ENCODE data around the gene ELMO1. TPM values are rescaled to one million over a fixed set of nuclear protein-coding genes. Genes with fewer than 3 reads are reported as not detected.

Gene ELMO1
- total RNA-seq, 1 experiment from 2014 or later: 1.1 TPM

DNA sequence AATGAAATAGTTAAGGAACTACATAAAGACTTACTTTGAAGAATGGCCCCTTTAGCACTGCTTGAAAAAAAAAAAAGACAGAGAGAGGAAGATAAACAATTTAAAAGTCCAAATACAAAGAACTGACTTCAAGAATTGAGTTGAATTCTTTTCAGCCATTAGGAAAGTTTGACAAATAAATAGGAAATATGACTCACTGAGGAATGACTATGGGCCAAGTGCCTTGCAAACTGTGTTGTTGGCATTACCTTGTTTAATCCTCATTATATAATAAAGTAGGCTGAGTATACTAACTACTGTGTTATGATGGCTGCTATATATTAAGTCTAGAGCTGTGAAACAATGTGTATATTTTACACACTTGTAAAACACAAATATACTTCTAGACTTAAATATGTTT is 151.1 kb downstream of the ELMO1 start:
- ChIA-PET POLR2A (no interaction called here), CTCF (no interaction called here), RAD21 (ENCODE audit: low non-redundant PET in 1 of 2, low total read pairs in 2 of 2, uncharacterized antibody in 2 of 2, unreplicated experiment in 2 of 2) (no interaction called here)
- ATAC-seq: no peak
- Histone ChIP-seq H3K4me3 (replicated peaks in 1 of 2; ENCODE audit: low read depth in 1 of 2, low read length in 2 of 2) (no peak overlapping the region), H3K79me2 (ENCODE audit: insufficient read depth, low read length) (no peaks in the 10 kb centered on the region), H3K9ac (ENCODE audit: low read length) (no peak overlapping the region), H2AFZ (ENCODE audit: low read depth, low read length, poor library complexity, severe bottlenecking) (no peak overlapping the region), H3K36me3 (ENCODE audit: control insufficient read depth in 1 of 2, insufficient read depth in 2 of 2, low read length in 2 of 2) (no peaks in the 10 kb centered on the region), H3K9me3 (ENCODE audit: control insufficient read depth in 1 of 2, insufficient read depth in 1 of 2, low read depth in 1 of 2, low read length in 2 of 2) (no peaks in the 10 kb centered on the region), H3K9me2 (ENCODE audit: insufficient read depth) (no peaks in the 10 kb centered on the region), H3K4me2 (ENCODE audit: low read length) (no peak overlapping the region), H3K27me3 (ENCODE audit: insufficient read depth, low read length) (peaks cover 5% of the 10 kb centered on the region), H3K27ac (ENCODE audit: low read depth, low read length) (no peak overlapping the region), H4K20me1 (ENCODE audit: insufficient read depth) (no peaks in the 10 kb centered on the region), H3K4me1 (ENCODE audit: control insufficient read depth in 1 of 2, insufficient read depth in 2 of 2, low read length in 2 of 2) (no peaks in the 10 kb centered on the region)
- intact Hi-C loops (cut with micrococcal nuclease): no loop called here
- TF ChIP-seq CBX3 (IDR thresholded peaks at IDR 0.05; ENCODE audit: low read depth) (no peak), ZFX (IDR thresholded peaks at IDR 0.05) (no peak), SRF (IDR thresholded peaks at IDR 0.05; ENCODE audit: low read depth) (no peak), RAD21 (IDR thresholded peaks at IDR 0.05; ENCODE audit: low read depth) (no peak), TCF7L2 (IDR thresholded peaks at IDR 0.05; ENCODE audit: borderline replicate concordance, extremely low read depth, insufficient read depth, insufficient read length) (no peak)
- TF ChIP-seq, protein P1, sequence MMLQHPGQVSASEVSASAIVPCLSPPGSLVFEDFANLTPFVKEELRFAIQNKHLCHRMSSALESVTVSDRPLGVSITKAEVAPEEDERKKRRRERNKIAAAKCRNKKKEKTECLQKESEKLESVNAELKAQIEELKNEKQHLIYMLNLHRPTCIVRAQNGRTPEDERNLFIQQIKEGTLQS (IDR thresholded peaks at IDR 0.05): no peak
- no peak for DNase-seq (ENCODE audit: low read depth, low spot score)
- no TSS peak for BruUV-seq (replicated peaks)

DNA sequence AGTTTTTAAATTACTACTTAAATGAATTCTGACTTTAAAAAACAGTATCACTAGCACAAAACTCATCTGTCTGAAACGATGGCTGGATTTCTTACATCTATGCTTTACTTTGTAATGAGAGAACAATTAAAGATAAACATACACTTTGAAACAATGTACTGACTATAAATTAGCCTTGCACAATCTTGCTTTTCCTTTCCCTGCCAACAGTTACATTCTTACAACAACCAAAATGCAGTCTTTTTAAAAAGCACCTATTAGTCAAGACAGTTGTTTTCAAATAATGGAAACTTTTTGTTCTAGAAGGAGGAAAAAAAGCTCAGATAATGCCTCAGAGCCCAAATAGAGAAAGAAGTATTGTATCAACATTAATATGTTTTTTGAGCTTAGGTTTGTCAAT is 153.3 kb downstream of the ELMO1 start:
- intact Hi-C loops (cut with micrococcal nuclease): no loop called here
- Histone ChIP-seq H3K4me2 (ENCODE audit: low read length) (no peak overlapping the region), H3K4me3 (replicated peaks in 1 of 2; ENCODE audit: low read depth in 1 of 2, low read length in 2 of 2) (no peak overlapping the region), H3K9me2 (ENCODE audit: insufficient read depth) (no peaks in the 10 kb centered on the region), H3K4me1 (ENCODE audit: control insufficient read depth in 1 of 2, insufficient read depth in 2 of 2, low read length in 2 of 2) (no peaks in the 10 kb centered on the region), H3K36me3 (ENCODE audit: control insufficient read depth in 1 of 2, insufficient read depth in 2 of 2, low read length in 2 of 2) (no peaks in the 10 kb centered on the region), H4K20me1 (ENCODE audit: insufficient read depth) (no peaks in the 10 kb centered on the region), H3K27ac (ENCODE audit: low read depth, low read length) (no peak overlapping the region), H3K27me3 (ENCODE audit: insufficient read depth, low read length) (no peaks in the 10 kb centered on the region; the same call in none of the 2 replicates), H3K9ac (ENCODE audit: low read length) (no peak overlapping the region), H2AFZ (ENCODE audit: low read depth, low read length, poor library complexity, severe bottlenecking) (no peak overlapping the region), H3K79me2 (ENCODE audit: insufficient read depth, low read length) (no peaks in the 10 kb centered on the region), H3K9me3 (ENCODE audit: control insufficient read depth in 1 of 2, insufficient read depth in 1 of 2, low read depth in 1 of 2, low read length in 2 of 2) (no peaks in the 10 kb centered on the region)
- CTCF ChIA-PET: no interaction called here
- ATAC-seq (no peak), DNase-seq (ENCODE audit: low read depth, low spot score) (no peak)
- no TSS peak for BruUV-seq (replicated peaks)
- RAD21 ChIA-PET (ENCODE audit: low non-redundant PET in 1 of 2, low total read pairs in 2 of 2, uncharacterized antibody in 2 of 2, unreplicated experiment in 2 of 2): no interaction called here
- POLR2A ChIA-PET: no interaction called here
- TF ChIP-seq CEBPB (IDR thresholded peaks at IDR 0.05; ENCODE audit: low read depth) (no peak), EZH2 (IDR thresholded peaks at IDR 0.05) (no peak), POLR2A (IDR thresholded peaks at IDR 0.05; ENCODE audit: borderline replicate concordance, extremely low read depth, insufficient read depth, insufficient read length) (no peak), SP1 (IDR thresholded peaks at IDR 0.05; ENCODE audit: low read depth) (no peak), SIN3A (IDR thresholded peaks at IDR 0.05; ENCODE audit: low read depth) (no peak), POLR2AphosphoS5 (IDR thresholded peaks at IDR 0.05; ENCODE audit: low read depth, low read length) (no peak), RAD21 (IDR thresholded peaks at IDR 0.05; ENCODE audit: low read depth) (no peak), ELF1 (IDR thresholded peaks at IDR 0.05; ENCODE audit: borderline replicate concordance, low read depth) (no peak), EZH2phosphoT487 (IDR thresholded peaks at IDR 0.05; ENCODE audit: borderline replicate concordance) (no peak), FOSL1 (IDR thresholded peaks at IDR 0.05; ENCODE audit: low read depth) (no peak), JUND (IDR thresholded peaks at IDR 0.05) (no peak), YY1 (IDR thresholded peaks at IDR 0.05; ENCODE audit: extremely low read depth, insufficient replicate concordance, low read depth, low read length) (no peak)
- TF ChIP-seq, protein P1 (IDR thresholded peaks at IDR 0.05): no peak
- TF ChIP-seq, protein P2, sequence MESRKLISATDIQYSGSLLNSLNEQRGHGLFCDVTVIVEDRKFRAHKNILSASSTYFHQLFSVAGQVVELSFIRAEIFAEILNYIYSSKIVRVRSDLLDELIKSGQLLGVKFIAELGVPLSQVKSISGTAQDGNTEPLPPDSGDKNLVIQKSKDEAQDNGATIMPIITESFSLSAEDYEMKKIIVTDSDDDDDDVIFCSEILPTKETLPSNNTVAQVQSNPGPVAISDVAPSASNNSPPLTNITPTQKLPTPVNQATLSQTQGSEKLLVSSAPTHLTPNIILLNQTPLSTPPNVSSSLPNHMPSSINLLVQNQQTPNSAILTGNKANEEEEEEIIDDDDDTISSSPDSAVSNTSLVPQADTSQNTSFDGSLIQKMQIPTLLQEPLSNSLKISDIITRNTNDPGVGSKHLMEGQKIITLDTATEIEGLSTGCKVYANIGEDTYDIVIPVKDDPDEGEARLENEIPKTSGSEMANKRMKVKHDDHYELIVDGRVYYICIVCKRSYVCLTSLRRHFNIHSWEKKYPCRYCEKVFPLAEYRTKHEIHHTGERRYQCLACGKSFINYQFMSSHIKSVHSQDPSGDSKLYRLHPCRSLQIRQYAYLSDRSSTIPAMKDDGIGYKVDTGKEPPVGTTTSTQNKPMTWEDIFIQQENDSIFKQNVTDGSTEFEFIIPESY (IDR thresholded peaks at IDR 0.05; ENCODE audit: extremely low read depth, insufficient replicate concordance, low read length): no peak
- TF ChIP-seq, protein P3, sequence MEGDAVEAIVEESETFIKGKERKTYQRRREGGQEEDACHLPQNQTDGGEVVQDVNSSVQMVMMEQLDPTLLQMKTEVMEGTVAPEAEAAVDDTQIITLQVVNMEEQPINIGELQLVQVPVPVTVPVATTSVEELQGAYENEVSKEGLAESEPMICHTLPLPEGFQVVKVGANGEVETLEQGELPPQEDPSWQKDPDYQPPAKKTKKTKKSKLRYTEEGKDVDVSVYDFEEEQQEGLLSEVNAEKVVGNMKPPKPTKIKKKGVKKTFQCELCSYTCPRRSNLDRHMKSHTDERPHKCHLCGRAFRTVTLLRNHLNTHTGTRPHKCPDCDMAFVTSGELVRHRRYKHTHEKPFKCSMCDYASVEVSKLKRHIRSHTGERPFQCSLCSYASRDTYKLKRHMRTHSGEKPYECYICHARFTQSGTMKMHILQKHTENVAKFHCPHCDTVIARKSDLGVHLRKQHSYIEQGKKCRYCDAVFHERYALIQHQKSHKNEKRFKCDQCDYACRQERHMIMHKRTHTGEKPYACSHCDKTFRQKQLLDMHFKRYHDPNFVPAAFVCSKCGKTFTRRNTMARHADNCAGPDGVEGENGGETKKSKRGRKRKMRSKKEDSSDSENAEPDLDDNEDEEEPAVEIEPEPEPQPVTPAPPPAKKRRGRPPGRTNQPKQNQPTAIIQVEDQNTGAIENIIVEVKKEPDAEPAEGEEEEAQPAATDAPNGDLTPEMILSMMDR (IDR thresholded peaks at IDR 0.05 in 2 of 3, conservative IDR thresholded peaks at IDR 0.05 in 1 of 3; ENCODE audit: borderline replicate concordance in 1 of 3, insufficient read depth in 1 of 3, low read depth in 2 of 3, low read length in 2 of 3): no peak
